ENCODE measurements around the gene WASF1. TPM values are rescaled to one million over a fixed set of nuclear protein-coding genes. Genes with fewer than 3 reads are reported as not detected.

Gene WASF1
- total RNA-seq, 1 experiment from 2014 or later = 7.3 TPM

DNA sequence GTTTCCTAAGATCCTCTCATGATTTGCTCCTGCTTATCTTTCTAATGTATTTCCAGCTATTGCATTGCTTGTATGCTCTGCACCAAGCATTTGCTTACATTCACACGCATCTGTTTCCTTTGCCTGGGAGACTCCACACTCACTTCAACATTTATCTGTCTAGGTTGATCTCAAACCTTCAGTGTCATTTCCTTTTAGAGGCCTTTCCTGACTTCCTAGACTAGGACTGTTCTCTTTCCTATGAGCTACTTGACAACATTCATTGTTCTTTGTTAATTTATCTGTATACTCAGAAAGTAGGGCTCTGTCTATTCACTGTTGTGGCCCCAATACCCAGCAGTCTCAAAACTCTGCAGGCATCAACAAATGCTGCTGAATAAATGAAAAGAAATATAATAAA, 84.4 kb downstream of the WASF1 start:
- TF ChIP-seq CTCF (IDR thresholded peaks at IDR 0.05; ENCODE audit: insufficient read depth in 1 of 2, low read depth in 1 of 2, low read length in 1 of 2, severe bottlenecking in 1 of 2, unreplicated experiment in 1 of 2) = no peak
- Mint-ChIP-seq H3K4me3 (ENCODE audit: unreplicated experiment) (no peak overlapping the region), H3K27me3 (ENCODE audit: insufficient read depth, unreplicated experiment) (peaks cover 4% of the 10 kb centered on the region), H3K9me3 (ENCODE audit: unreplicated experiment) (no peaks in the 10 kb centered on the region), H3K4me1 (ENCODE audit: low read depth, unreplicated experiment) (peaks cover 6% of the 10 kb centered on the region), H3K27ac (ENCODE audit: unreplicated experiment) (no peak overlapping the region), H3K36me3 (ENCODE audit: insufficient read depth, unreplicated experiment) (no peaks in the 10 kb centered on the region)
- no TSS peak for BruUV-seq (replicated peaks)
- Histone ChIP-seq H3K4me1 (no peaks in the 10 kb centered on the region), H3K36me3 (ENCODE audit: control insufficient read depth, insufficient read depth, low read length) (no peaks in the 10 kb centered on the region), H3K27me3 (replicated peaks; ENCODE audit: control insufficient read depth, insufficient read depth, low read length) (no peaks in the 10 kb centered on the region), H3K9me3 (no peaks in the 10 kb centered on the region), H3K4me3 (ENCODE audit: low read depth, low read length) (no peak overlapping the region)
- ChIA-PET POLR2A (no interaction called here), CTCF (no interaction called here)
- no peak for DNase-seq
- intact Hi-C loops (cut with micrococcal nuclease; ENCODE audit: unreplicated experiment) = no loop called here

GRCh38 chr6:110093981-110094380, 85.5 kb downstream of the WASF1 start:
- Mint-ChIP-seq H3K4me3 (ENCODE audit: unreplicated experiment) (no peak overlapping the region), H3K27ac (ENCODE audit: unreplicated experiment) (no peak overlapping the region), H3K9me3 (ENCODE audit: unreplicated experiment) (peaks cover 7% of the 10 kb centered on the region), H3K36me3 (ENCODE audit: insufficient read depth, unreplicated experiment) (no peaks in the 10 kb centered on the region), H3K27me3 (ENCODE audit: insufficient read depth, unreplicated experiment) (peaks cover 4% of the 10 kb centered on the region), H3K4me1 (ENCODE audit: low read depth, unreplicated experiment) (peaks cover 6% of the 10 kb centered on the region)
- no TSS peak for BruUV-seq (replicated peaks)
- Histone ChIP-seq H3K9me3 (no peaks in the 10 kb centered on the region), H3K27me3 (replicated peaks; ENCODE audit: control insufficient read depth, insufficient read depth, low read length) (no peaks in the 10 kb centered on the region), H3K36me3 (ENCODE audit: control insufficient read depth, insufficient read depth, low read length) (no peaks in the 10 kb centered on the region), H3K4me3 (ENCODE audit: low read depth, low read length) (no peak overlapping the region), H3K4me1 (no peaks in the 10 kb centered on the region)
- intact Hi-C loops (cut with micrococcal nuclease; ENCODE audit: unreplicated experiment) = no loop called here
- no peak for DNase-seq
- CTCF ChIA-PET = no interaction called here
- POLR2A ChIA-PET = no interaction called here
- TF ChIP-seq CTCF (IDR thresholded peaks at IDR 0.05; ENCODE audit: insufficient read depth in 1 of 2, low read depth in 1 of 2, low read length in 1 of 2, severe bottlenecking in 1 of 2, unreplicated experiment in 1 of 2) = no peak

DNA sequence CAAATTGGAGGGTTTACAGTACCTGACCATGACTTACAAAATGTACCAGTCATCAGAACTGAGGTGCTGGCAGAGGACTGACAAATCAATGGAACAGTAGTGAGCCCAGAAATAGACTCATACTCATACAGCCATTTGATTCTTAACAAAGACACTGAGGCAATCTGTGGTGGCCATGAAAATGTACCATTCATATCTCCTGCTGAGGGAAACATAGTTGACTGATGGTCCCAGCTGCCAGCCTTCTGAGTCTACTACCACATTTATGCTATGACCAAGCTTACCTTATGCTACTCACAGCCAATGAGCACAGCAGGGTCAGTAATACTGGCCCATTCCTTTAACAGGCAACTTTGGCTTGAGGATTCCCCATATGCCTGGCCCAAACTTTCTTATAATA, 88.6 kb downstream of the WASF1 start:
- DNase-seq = no peak
- BruUV-seq (replicated peaks) = no TSS peak
- intact Hi-C loops (cut with micrococcal nuclease; ENCODE audit: unreplicated experiment) = no loop called here
- Mint-ChIP-seq H3K36me3 (ENCODE audit: insufficient read depth, unreplicated experiment) (no peaks in the 10 kb centered on the region), H3K4me3 (ENCODE audit: unreplicated experiment) (no peak overlapping the region), H3K27ac (ENCODE audit: unreplicated experiment) (no peak overlapping the region), H3K9me3 (ENCODE audit: unreplicated experiment) (peaks cover 10% of the 10 kb centered on the region), H3K27me3 (ENCODE audit: insufficient read depth, unreplicated experiment) (peaks cover 4% of the 10 kb centered on the region), H3K4me1 (ENCODE audit: low read depth, unreplicated experiment) (no peaks in the 10 kb centered on the region)
- Histone ChIP-seq H3K4me1 (no peaks in the 10 kb centered on the region), H3K9me3 (no peaks in the 10 kb centered on the region), H3K4me3 (ENCODE audit: low read depth, low read length) (no peak overlapping the region), H3K27me3 (replicated peaks; ENCODE audit: control insufficient read depth, insufficient read depth, low read length) (no peaks in the 10 kb centered on the region), H3K36me3 (ENCODE audit: control insufficient read depth, insufficient read depth, low read length) (no peaks in the 10 kb centered on the region)
- no peak for TF ChIP-seq CTCF (IDR thresholded peaks at IDR 0.05; ENCODE audit: insufficient read depth in 1 of 2, low read depth in 1 of 2, low read length in 1 of 2, severe bottlenecking in 1 of 2, unreplicated experiment in 1 of 2)
- CTCF ChIA-PET = no interaction called here
- POLR2A ChIA-PET = no interaction called here
